Bronchial epithelial cell (primary cell): ENCODE data around the gene VTI1A. TPM values are rescaled to one million over a fixed set of nuclear protein-coding genes. Genes with fewer than 3 reads are reported as not detected.

Source experiments
- DNase-seq: peaks from one replicate; pipeline ENCODE4 v3.0.0-alpha.2; 2010; ENCODE audit warnings: low read depth
- FAIRE-seq: peaks from 2 replicates; lab custom pipeline; 2011; peaks lifted over from hg19 to GRCh38; lab: Jason Lieb, UNC
- H3K27me3 ChIP-seq: 2 replicates; pipeline ENCODE4 v1.5.1; 2011; ENCODE audit warnings: low read length; ENCODE audit not compliant: control insufficient read depth, insufficient read depth
- H3K36me3 ChIP-seq: 2 replicates; pipeline ENCODE4 v1.5.1; 2011; ENCODE audit warnings: low read length; ENCODE audit not compliant: control insufficient read depth, insufficient read depth
- H3K4me3 ChIP-seq: 2 replicates; pipeline ENCODE4 v1.5.1; 2011; ENCODE audit warnings: mild to moderate bottlenecking, low read depth, low read length, control low read depth
- CTCF ChIP-seq: IDR thresholded peaks from 2 replicates; pipeline ENCODE4 v1.5.1; 2011; ENCODE audit warnings: mild to moderate bottlenecking, moderate library complexity, low read length, control low read depth, inconsistent platforms; ENCODE audit not compliant: insufficient read depth, severe bottlenecking
- total RNA-seq: library from RNA; depleted of rRNA; stranded (reverse); fragments of >200 nt; gene quantifications from 2 replicates; pipeline ENCODE4 v1.2.1, GENCODE V29; 2014

The VTI1A gene
- total RNA-seq, 1 donor from 2014 or later: 36.6 TPM

GRCh38 chr10:112785089-112785488 lies 338.1 kb downstream of the VTI1A start:
- FAIRE-seq (no peak), DNase-seq (no peak)
- H3K36me3 ChIP-seq: no peaks in the 10 kb centered on the region
- H3K27me3 ChIP-seq: no peaks in the 10 kb centered on the region
- H3K4me3 ChIP-seq: no peak overlapping the region
- TF ChIP-seq CTCF: no peak

GRCh38 chr10:112789248-112789647 lies 342.2 kb downstream of the VTI1A start:
- no peak for TF ChIP-seq CTCF
- DNase-seq: peak; percentile 45
- FAIRE-seq: no peak
- no peak overlapping the region for H3K4me3 ChIP-seq
- no peaks in the 10 kb centered on the region for H3K36me3 ChIP-seq
- no peaks in the 10 kb centered on the region for H3K27me3 ChIP-seq

GRCh38 chr10:112790030-112790429 lies 343.0 kb downstream of the VTI1A start:
- Histone ChIP-seq H3K27me3 (no peaks in the 10 kb centered on the region), H3K36me3 (no peaks in the 10 kb centered on the region), H3K4me3 (no peak overlapping the region)
- no peak for DNase-seq
- no peak for TF ChIP-seq CTCF
- FAIRE-seq: no peak

- no peak overlapping the region for H3K4me3 ChIP-seq
- H3K36me3 ChIP-seq: no peaks in the 10 kb centered on the region
- no peak for FAIRE-seq
- H3K27me3 ChIP-seq: no peaks in the 10 kb centered on the region
- no peak for DNase-seq
- TF ChIP-seq CTCF: no peak
Measured at GRCh38 chr10:112790921-112791320, 343.9 kb downstream of the VTI1A start.

- no peak for TF ChIP-seq CTCF
- H3K27me3 ChIP-seq: no peaks in the 10 kb centered on the region
- H3K36me3 ChIP-seq: no peaks in the 10 kb centered on the region
- FAIRE-seq (no peak), DNase-seq (no peak)
- H3K4me3 ChIP-seq: no peak overlapping the region
Measured at GRCh38 chr10:112791447-112791846, 344.4 kb downstream of the VTI1A start.

- no peaks in the 10 kb centered on the region for H3K27me3 ChIP-seq
- no peak overlapping the region for H3K4me3 ChIP-seq
- DNase-seq (peak; percentile 55), FAIRE-seq (peak; percentile 94)
- TF ChIP-seq CTCF: no peak
- no peaks in the 10 kb centered on the region for H3K36me3 ChIP-seq
Measured at GRCh38 chr10:112792487-112793201, 345.6 kb downstream of the VTI1A start.
